Gastrocnemius medialis (tissue), 4 donors: ENCODE results near the gene ZNF592.

ENCODE experiments used
- POLR2A ChIP-seq, 2 donors: fragments of 450-650 bp; IDR thresholded peaks; one replicate each; pipeline ENCODE4 v1.6.1; 2017; ENCODE audit warnings: antibody characterized with exemption in 2 of 2, mild to moderate bottlenecking in 2 of 2, moderate library complexity in 2 of 2
- TF ChIP-seq, protein P1 (sequence below), 5 experiments: fragments of 450-650 bp in 3 of 5; fragments of 200-600 bp in 2 of 5; sonication (generic) in 2 of 5; IDR thresholded peaks in 4 of 5; conservative IDR thresholded peaks in 1 of 5; 1 replicate in 4 of 5; 2 replicates in 1 of 5; pipeline ENCODE4 v1.5.1; 2016 to 2019; ENCODE audit warnings: antibody characterized with exemption in 5 of 5, mild to moderate bottlenecking in 3 of 5, moderate library complexity in 3 of 5

DNA sequence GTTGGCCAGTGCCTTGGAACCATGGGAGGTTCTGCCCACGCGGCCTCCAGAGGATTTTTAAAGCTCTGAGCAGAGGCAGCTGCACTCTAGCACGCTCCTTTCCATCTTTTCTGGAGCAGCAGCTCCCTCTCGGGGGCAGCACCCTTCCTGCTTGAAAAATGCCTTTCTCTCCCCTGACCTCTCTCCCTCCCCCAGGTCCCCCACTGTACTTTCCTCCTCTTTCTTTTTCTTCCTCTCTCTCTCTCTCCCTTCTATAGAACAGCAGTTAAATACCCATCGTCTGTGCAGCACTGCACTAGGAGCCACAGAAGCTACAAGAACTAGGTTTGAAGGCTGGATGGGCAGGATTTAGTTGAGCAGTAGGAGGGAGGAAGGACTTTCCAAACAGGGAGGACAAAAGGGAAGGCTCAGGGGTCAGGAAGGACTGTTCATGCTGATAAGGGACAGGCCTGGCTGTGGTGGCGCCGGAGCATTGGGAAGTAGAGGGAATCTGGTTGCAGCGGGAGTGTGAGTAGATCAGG, 73.2 kb downstream of the ZNF592 start:
- TF ChIP-seq, protein P1, sequence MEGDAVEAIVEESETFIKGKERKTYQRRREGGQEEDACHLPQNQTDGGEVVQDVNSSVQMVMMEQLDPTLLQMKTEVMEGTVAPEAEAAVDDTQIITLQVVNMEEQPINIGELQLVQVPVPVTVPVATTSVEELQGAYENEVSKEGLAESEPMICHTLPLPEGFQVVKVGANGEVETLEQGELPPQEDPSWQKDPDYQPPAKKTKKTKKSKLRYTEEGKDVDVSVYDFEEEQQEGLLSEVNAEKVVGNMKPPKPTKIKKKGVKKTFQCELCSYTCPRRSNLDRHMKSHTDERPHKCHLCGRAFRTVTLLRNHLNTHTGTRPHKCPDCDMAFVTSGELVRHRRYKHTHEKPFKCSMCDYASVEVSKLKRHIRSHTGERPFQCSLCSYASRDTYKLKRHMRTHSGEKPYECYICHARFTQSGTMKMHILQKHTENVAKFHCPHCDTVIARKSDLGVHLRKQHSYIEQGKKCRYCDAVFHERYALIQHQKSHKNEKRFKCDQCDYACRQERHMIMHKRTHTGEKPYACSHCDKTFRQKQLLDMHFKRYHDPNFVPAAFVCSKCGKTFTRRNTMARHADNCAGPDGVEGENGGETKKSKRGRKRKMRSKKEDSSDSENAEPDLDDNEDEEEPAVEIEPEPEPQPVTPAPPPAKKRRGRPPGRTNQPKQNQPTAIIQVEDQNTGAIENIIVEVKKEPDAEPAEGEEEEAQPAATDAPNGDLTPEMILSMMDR (IDR thresholded peaks at IDR 0.05 in 4 of 5, conservative IDR thresholded peaks at IDR 0.05 in 1 of 5), result no peak
- TF ChIP-seq POLR2A (IDR thresholded peaks at IDR 0.05), result no peak
